HG03565 (cell line): Measurements from ENCODE around the gene HBA1.
"Not testable (repeated sequence)": the region's sequence is repeated elsewhere in the genome, so short reads cannot be mapped to it uniquely, and the experiment has no call there.

Source experiments
- ATAC-seq: cut with Tn5 transposase; IDR thresholded peaks from one replicate; pipeline ENCODE4 v1.9.1; 2021; ENCODE audit warnings: mild to moderate bottlenecking, moderate library complexity; ENCODE audit not compliant: unreplicated experiment

Gene HBA1

GRCh38 chr16:173928-174769 lies 2.3 kb upstream of the HBA1 start:
- ATAC-seq, result not testable (repeated sequence)

DNA sequence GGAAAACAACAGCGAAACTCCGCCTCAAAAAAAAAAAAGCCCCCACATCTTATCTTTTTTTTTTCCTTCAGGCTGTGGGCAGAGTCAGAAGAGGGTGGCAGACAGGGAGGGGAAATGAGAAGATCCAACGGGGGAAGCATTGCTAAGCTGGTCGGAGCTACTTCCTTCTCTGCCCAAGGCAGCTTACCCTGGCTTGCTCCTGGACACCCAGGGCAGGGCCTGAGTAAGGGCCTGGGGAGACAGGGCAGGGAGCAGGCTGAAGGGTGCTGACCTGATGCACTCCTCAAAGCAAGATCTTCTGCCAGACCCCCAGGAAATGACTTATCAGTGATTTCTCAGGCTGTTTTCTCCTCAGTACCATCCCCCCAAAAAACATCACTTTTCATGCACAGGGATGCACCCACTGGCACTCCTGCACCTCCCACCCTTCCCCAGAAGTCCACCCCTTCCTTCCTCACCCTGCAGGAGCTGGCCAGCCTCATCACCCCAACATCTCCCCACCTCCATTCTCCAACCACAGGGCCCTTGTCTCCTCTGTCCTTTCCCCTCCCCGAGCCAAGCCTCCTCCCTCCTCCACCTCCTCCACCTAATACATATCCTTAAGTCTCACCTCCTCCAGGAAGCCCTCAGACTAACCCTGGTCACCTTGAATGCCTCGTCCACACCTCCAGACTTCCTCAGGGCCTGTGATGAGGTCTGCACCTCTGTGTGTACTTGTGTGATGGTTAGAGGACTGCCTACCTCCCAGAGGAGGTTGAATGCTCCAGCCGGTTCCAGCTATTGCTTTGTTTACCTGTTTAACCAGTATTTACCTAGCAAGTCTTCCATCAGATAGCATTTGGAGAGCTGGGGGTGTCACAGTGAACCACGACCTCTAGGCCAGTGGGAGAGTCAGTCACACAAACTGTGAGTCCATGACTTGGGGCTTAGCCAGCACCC lies 1.2 kb upstream of the HBA1 start:
- no peak for ATAC-seq

DNA sequence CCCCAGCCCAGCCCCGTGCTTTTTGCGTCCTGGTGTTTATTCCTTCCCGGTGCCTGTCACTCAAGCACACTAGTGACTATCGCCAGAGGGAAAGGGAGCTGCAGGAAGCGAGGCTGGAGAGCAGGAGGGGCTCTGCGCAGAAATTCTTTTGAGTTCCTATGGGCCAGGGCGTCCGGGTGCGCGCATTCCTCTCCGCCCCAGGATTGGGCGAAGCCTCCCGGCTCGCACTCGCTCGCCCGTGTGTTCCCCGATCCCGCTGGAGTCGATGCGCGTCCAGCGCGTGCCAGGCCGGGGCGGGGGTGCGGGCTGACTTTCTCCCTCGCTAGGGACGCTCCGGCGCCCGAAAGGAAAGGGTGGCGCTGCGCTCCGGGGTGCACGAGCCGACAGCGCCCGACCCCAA lies 474 bp upstream of the HBA1 start:
- not testable (repeated sequence) for ATAC-seq

DNA sequence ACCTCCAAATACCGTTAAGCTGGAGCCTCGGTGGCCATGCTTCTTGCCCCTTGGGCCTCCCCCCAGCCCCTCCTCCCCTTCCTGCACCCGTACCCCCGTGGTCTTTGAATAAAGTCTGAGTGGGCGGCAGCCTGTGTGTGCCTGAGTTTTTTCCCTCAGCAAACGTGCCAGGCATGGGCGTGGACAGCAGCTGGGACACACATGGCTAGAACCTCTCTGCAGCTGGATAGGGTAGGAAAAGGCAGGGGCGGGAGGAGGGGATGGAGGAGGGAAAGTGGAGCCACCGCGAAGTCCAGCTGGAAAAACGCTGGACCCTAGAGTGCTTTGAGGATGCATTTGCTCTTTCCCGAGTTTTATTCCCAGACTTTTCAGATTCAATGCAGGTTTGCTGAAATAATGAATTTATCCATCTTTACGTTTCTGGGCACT lies 928 bp downstream of the HBA1 start:
- no peak for ATAC-seq

DNA sequence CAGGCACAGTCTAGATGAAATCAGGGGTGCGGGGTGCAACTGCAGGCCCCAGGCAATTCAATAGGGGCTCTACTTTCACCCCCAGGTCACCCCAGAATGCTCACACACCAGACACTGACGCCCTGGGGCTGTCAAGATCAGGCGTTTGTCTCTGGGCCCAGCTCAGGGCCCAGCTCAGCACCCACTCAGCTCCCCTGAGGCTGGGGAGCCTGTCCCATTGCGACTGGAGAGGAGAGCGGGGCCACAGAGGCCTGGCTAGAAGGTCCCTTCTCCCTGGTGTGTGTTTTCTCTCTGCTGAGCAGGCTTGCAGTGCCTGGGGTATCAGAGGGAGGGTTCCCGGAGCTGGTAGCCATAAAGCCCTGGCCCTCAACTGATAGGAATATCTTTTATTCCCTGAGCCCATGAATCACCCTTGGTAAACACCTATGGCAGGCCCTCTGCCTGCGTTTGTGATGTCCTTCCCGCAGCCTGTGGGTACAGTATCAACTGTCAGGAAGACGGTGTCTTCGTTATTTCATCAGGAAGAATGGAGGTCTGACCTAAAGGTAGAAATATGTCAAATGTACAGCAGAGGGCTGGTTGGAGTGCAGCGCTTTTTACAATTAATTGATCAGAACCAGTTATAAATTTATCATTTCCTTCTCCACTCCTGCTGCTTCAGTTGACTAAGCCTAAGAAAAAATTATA lies 1.6 kb downstream of the HBA1 start:
- no peak for ATAC-seq

- no peak for ATAC-seq
Observed at GRCh38 chr16:178668-179015, 2.2 kb downstream of the HBA1 start.

DNA sequence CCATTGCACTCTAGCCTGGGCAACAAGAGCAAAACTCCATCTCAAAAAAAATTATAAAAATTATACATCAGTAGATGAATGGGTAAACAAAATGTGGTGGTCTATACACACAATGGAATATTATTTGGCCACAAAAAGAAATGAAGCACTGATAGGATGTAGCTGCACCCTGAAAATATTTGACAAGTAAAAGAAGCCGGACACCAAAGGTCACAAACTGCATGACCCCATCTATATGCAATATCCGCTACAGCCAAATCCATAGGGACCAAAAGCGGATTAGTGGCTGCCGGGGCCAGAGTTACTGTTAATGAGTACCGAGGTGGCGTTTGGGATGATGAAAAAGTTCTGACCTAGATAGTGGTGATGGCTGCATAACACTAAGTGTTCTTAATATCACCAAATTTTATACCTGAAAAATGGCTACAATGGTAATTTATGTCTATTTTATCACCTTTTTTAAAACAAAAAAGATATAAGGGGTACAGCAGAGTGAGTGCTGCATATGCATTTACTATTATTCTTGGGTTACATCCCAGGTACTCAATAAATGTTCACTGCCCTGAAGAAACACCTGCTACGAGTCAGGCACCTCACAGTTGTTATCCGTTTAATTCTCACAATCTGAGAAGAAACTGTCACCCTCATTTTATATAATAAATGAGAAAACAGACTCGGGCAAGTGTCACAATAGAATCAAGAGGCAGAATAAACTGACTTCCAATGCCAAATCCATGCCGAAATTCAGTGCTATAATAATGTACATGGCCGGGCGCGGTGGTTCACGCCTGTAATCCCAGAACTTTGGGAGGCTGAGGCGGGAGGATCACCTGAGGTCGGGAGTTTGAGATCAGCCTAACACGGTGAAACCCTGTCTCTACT lies 3.0 kb downstream of the HBA1 start:
- ATAC-seq, result no peak

GRCh38 chr16:180101-180675 lies 3.7 kb downstream of the HBA1 start, which contains the start of gene HBQ1:
Gene HBQ1 (plus strand): TSS chr16:180459. CDS start chr16:180487, 28 bp downstream.
- no peak for ATAC-seq

- ATAC-seq, result peak; percentile 61
Observed at GRCh38 chr16:180681-181564, 4.4 kb downstream of the HBA1 start.

DNA sequence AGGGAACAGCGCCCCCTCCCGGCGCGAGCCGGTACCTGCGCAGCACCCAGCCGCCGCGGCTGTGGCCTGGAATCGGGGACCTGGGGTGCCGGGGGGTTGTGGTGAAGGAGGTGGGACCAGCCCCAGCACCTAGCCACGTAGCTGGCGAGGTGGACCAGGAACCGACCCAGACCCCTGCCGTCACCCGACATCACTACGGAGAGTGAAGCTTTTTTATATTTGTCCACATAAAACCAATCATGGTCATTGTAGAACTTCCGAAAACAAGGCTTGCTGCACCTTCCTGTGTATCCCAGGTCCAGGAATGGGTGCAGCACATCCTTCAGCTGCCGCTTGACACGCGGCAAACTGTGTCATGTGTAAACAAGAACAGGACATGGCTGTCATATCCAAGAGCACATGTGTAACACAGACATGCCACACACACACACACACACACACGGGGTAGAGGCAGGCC lies 5.1 kb downstream of the HBA1 start:
- no peak for ATAC-seq

DNA sequence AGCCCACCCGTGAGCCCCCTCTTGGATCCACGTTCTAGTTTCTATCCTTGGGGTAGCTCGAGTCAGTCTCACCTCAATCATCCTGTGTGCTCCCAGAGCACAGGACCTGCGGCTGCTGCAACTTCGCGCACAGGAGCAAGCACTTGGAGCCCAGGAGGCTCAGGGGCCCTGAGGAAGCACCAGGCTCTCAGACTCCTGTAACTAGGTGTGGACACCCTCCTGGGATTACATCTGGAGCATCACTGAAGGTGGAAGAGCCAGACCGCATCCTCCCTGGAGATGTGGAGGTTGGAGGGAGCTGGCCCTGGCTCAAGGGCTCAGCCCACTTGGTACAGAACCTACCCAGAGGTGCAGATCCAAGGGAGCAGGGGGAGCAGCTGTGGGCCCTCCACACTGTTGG lies 6.5 kb downstream of the HBA1 start:
- ATAC-seq, result no peak

- no peak for ATAC-seq
Observed at GRCh38 chr16:185213-185612, 8.7 kb downstream of the HBA1 start.

DNA sequence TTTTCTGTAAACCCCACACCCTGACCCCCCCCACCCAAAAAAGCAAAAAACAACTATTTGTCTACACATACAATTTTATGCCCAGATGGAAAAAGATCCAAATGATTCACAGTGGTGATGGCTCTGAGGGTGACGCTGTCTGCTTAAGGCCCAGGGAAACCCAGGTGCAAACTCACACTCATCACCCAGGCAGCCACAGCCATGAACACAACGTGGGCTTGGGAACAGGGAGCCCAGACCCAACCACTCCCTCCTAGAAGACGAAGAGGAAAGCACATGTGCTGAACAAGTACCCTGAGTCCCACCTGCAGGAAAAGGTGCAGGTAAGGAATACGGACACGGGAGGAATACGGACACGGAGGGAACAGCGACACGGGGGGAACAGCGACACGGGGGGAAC lies 9.2 kb downstream of the HBA1 start:
- ATAC-seq, result no peak

DNA sequence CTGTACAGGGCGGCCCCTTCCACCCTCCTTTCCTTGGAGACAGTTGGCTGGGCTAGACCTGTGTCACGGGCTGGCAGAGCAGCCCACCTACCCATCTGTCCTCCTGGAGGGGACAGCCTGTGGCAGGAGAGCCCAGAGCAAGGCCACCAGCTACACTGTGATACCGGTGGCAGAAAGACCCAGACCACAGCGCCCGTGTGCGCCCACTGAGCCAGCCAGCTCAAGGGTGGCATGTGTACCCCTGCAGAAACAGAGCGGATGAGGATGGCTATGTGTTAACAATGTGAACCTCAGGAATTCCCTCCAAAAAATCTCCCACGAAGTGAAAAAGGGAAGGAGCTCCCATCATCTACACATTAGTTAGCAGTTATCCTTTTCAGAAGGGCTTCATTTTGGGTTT lies 10.8 kb downstream of the HBA1 start:
- ATAC-seq, result no peak

- ATAC-seq, result no peak
Observed at GRCh38 chr16:188674-189073, 12.2 kb downstream of the HBA1 start.

DNA sequence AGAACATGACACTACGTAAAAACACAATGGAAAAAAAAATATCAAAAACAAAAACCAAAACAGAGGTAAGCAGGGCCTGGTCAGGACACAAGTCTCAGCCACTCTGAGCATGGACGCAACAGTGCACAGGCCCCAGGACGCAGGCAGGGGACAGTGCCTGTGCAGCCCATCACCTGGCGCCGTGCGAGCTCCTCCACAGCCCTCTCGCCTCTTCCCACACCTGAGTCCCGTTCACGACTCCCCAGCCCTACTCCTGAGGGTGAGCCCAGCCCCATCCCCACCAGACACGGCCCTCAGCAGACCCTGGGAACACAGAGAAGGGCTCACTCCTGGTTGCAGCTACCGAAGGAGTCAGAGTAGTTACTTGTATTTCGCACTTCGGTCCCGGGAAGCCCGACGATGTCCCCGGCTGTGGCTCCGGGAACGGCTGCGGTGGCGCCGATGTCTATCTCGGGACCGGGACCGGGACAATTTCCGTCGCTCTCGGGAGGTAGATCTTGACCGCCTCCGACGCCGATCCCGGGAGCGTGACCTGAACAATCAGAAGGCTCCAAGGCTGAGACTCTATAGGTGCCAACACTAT lies 13.2 kb downstream of the HBA1 start:
- no peak for ATAC-seq

DNA sequence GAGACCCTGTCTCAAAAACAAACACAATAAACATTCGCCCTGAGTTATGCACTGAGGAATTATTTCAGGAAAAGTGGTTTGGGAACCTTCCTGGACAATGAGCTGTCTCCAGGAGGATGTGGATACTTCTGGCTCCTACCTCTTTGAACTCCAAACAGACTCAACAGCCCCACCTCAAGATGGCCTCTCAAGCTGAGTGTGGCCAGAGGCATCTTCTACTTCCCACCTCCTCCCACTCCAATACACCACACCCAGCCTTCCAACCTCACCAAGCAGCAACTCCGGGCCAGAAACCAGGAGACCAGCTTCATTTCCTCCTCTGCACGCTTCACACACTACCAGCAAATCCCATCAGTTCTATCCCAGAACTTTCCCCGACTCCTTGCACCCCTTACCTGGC lies 15.4 kb downstream of the HBA1 start:
- ATAC-seq, result no peak

GRCh38 chr16:192686-193085 lies 16.2 kb downstream of the HBA1 start:
- ATAC-seq, result no peak
